Endometrial microvascular endothelial cells (primary cell): ENCODE results near the gene DYRK1A. TPM values are rescaled to one million over a fixed set of nuclear protein-coding genes. Genes with fewer than 3 reads are reported as not detected.
"Not testable (repeated sequence)": the region's sequence is repeated elsewhere in the genome, so short reads cannot be mapped to it uniquely, and the experiment has no call there.

Experiments
- in situ Hi-C: cut with HindIII; loops from 2 replicates; pipeline ENCODE4 v1.10.0; 2017; ENCODE audit warnings: low sequenced_read_pairs, low pct_unique_long_range_greater_than_20kb; ENCODE audit errors: inconsistent ontology term
- total RNA-seq: library from RNA; depleted of rRNA; stranded (reverse); fragments of >200 nt; gene quantifications from one replicate; pipeline ENCODE4 v1.2.3, GENCODE V29; 2015; ENCODE audit errors: inconsistent ontology term

DYRK1A gene
- total RNA-seq, 1 donor from 2014 or later = 36.7 TPM

DNA sequence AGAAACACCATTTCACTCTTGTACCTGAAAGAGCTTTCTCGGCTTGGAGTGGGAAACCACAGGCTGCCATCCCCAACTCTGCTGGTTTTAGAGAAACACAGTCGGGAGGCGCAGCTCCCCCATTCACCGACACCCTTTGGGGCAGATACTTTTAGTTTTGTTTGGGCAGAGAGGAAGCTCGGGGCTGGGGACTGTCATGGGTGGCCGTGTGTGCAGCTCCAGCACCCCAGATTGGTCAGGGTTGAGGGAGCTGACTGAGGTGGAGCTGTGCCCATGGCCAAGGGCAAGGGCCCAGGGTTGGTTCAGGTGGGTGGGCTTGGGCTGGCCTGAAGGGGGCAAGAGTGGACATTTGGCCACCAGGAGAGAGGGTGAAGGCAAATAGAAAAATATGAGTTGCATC lies 163.1 kb downstream of the DYRK1A start:
- in situ Hi-C loops = no loop called here

DNA sequence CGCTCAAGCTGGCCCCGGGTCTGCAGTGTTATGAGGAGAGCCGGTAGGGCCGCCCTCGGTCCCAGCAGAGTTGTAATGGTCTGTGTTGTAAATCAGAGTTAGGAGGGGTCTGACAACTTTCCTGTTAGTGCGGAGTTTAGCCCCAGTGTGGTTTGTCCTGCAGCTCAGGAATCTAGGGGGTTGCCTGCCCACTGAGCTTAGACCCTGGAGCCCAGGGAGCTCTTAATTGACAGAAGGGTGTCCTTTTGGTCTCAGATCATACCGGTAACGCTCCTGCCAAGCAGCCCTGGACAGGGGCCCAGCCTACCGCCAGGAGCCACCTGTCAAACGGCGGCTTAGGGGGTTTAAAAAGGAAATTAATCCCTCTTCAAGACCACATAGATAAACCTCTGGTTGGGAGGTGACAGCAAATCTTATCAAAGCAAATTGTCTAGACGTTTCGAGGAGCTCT lies 164.4 kb downstream of the DYRK1A start:
- in situ Hi-C loops = no loop called here

DNA sequence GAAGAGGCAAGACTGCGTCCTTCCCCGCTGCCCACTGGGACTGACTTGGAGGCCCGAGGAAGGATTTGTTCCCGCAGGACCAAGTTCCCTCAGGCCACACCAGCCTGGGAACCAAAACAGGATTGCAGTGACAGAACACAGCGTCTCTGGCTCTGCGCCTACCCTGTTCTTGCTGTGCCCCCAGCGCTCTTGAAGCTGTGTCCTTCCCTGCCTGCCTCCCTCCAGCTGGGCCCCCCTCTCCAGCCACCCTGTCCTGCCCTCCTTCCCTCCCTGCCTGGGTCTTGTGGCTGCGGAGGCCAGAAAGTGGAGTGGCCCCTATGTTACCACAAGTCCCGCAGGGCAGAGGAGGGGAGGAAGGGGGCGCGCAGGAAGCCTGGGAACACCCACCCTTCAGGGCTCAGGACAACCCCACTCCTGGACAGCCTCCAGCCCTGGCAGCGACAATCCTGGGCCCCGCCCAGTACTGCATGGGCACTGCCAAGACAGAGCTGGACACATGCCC lies 164.9 kb downstream of the DYRK1A start:
- in situ Hi-C loops = no loop called here

DNA sequence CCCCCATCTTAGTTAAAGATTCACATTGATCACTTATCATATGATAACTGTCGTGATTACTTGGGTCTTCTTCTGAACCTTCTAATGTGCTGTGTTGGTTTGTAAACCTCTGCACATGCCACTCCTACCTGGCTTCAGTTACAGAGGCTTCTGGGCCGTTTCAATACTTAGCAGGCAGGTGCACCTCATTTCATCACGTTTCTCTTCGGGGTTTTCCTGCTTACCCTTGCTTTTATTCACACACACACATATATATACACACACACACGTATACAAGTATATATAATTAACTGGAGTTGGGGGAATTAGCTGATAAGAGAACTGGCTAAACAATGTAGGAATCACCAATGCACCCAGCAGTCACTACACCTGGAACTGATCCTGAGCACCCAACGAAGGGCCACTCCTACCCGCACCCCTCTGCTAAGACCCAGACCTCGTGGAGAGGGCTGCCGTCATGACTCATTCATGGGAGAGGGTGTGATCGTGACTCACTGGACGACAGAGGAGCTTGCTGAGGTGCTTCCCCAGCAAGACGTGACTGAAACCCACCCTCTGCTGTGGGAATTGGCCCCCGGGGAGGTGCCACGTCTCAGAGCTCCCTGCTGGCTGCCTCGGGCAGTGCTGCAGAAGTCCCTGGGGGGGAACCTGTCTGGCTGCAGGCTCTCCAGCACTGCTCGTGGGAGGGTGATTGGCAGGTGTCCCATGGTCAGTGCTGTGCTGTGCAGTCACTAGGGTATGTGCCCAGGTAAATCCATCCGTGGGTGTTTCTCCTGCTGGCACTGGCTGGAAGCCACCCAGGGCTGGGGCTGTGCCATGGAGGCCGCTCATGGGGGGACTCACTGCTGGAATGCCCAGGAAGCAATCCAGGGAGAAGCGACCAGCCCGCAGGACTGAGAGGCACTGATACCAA lies 166.6 kb downstream of the DYRK1A start:
- in situ Hi-C loops = no loop called here

DNA sequence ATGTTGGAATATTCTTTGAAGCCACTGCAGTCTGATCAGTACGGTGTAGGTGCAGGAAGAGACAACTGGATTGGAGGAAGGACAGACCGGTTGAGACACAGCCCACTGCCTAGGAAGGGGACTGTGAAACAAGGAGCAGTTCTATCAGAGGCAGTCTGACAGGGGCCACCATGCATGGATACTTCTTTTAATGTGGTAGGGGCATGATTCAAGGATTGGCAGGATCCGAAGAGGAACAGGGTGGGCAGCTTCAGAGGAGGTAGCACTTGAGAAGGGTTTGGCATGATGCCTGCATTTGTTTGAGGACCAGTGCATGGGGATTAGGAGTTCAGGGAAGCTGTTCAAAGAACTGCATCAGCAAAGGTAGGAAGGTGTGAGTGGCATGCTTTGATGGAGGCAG lies 167.9 kb downstream of the DYRK1A start:
- in situ Hi-C loops = no loop called here

DNA sequence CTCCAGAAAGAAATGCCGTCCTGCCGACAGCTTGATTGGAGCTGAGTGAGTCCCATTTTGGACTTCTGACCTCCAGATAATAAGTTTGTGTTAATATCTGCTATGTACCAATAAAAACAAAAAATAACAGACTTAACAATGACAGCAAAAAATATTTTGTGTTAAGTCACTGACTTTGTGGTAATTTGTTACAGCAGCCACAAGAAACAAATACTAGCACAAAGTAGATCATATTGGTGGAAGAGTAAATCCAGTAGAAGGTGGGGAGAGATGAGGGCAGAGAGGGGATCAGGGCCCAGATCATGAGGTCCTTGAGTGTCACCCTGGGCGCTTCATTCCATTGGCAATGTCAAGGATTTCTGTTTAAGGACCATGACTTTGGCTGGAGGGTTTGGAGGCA lies 168.6 kb downstream of the DYRK1A start:
- in situ Hi-C loops = no loop called here

DNA sequence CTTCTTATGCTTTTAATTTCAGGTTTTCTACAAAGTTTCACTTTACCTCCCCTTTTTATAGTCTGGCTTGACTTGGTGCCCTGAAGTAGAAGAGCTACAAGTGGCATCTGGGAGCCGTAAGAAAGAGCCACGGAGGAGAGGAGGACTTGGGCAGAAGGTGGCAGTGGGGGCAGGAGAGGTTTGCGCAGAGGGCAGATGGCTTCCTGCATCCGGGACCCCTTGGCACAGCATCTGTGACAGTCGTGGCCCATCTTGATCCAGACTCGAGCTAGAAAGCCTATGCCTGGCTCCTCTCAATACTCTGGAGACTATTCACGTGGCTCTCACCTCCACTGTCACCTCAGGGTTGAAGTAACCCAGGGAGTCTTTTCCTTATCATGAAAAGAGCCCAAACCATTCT lies 169.1 kb downstream of the DYRK1A start:
- in situ Hi-C loops = no loop called here

DNA sequence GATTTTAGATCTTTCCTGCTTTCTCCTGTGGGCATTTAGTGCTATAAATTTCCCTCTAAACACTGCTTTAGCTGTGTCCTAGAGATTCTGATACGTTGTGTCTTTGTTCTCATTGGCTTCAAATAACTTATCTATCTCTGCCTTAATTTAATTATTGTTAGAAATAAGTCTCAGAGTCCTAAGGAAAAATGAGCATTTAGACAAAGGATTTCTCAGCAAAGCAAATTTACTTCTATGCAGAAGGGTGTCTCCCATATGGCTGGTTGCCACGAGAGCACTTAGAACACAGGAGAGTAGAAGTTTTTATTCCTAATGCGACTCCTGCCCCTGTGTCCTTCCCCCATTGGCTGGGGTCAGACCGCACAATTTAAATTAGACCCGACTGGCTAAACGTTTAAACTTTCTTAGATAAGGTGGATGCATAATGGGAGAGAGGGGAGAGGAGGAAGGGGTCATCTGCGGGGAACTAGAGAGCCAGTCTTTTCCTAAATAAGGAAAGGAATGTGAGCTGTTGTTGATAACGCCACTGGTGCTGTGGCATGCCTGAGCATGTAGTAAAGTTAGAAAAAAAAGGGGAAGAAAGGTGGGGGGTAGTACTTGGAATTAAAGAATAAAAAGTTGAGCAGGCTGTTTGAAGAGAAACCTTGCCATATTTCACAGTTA lies 170.2 kb downstream of the DYRK1A start:
- in situ Hi-C loops = no loop called here

DNA sequence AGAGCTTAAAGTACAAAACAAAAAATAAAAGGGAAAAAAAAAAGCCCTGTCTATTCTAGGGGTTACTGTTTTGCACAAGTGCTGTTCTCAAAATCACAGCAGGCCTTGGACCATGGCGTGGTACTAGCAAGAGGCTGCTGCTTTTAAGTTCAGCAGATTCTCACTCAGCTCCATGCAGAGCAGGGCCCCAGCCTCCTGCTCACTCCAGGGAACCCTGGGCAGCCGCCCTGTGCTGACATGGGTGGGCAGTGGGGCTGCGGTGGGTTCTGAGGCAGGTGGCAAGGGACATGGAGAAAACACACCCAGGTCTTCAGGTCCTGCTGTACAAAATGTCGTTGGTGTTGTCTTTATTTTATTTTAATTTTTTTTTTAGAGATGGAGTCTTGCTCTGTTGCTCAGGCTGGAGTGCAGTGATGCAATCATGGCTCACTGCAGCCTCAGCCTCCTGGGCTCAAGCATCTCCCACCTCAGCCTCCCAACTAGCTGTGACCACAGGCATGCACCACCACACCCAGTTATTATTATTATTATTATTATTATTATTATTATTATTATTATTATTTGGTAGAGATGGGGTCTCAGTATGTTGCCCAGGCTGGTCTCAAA lies 170.9 kb downstream of the DYRK1A start:
- in situ Hi-C loops = no loop called here

DNA sequence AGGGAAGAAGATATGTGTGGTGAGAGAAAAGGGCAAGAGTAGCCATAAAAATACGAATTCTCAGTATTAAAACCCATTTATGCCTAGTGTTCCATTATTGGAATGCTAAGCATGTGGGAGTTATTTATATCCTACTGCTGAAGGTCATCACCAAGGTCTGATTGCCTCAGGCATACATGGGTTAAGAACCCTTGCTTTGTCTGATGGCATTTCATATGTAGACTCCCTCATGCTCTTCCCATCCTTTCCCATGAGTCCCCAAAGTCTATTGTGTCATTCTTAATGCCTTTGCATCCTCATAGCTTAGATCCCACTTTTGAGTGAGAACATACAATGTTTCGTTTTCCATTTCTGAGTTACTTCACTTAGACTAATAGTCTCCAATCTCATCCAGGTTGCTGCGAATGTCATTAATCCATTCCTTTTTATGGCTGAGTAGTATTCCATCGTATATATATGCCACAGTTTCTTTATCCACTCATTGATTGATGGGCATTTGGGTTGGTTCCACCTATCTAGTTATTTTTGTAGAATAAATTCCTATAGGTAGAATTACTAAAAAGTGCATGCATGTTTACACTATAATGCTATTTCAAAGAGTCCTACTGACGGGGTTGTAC lies 172.5 kb downstream of the DYRK1A start:
- in situ Hi-C loops = no loop called here

DNA sequence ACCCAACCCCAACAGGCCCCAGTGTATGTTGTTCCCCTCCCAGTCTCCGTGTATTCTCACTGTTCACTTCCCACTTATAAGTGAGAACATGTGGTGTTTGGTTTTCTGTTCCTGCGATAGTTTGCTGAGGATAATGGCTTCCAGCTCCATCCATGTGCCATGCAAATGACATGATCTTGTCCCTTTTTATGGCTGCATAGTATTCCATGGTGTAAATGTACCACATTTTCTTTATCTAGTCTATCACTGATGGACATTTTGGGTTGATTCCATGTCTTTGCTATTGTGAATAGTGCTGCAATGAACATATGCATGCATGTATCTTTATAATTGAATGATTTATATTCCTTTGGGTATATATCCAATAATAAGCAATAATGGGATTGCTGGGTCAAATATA lies 174.6 kb downstream of the DYRK1A start:
- in situ Hi-C loops = not testable (repeated sequence)

DNA sequence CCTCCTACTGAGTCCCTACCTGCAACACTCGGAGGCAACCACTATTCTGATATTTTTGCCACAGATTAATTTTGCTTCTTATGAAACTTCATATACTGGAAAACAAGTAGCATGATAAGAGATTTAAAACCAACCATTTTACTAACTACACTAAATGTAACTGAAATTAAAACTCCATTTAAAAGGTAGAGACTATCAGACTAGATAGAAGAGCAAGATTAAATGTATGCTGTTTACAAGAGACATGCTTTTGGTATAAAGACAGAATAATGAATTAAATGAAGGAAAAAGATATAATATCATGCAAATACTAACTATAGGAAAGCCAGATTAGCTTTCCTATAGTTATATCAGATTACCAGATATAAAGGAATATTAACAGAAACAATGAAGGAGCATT lies 175.9 kb downstream of the DYRK1A start:
- in situ Hi-C loops = no loop called here

DNA sequence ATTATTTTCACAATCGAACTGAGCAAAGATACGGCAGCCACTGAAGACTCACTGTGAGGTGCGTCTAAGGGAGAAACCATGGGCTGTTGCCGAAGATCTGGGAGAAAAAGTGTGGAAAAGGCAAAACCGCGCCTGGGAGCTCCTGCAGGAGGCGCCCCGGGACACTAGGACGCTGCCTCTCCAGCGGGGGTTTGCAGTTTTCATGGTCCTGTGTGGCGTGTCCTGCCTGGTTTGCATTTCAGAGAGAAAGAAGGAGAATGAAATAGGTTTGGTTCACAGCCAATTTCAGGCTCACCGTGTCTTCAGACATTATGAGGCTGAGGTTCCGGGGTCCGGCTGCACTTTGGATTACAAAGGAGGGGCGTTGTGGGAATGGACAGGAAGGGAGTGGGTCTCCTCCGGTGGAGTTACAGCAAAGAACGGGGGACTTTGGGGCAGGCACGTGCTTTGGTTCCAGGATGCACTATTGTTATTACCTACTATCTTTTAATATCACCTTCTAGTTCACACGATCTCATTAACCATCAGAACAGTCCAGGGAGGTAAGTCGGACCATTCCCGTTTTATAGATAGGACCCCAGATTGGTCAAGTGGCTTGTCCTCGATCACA lies 179.8 kb downstream of the DYRK1A start:
- in situ Hi-C loops = no loop called here

DNA sequence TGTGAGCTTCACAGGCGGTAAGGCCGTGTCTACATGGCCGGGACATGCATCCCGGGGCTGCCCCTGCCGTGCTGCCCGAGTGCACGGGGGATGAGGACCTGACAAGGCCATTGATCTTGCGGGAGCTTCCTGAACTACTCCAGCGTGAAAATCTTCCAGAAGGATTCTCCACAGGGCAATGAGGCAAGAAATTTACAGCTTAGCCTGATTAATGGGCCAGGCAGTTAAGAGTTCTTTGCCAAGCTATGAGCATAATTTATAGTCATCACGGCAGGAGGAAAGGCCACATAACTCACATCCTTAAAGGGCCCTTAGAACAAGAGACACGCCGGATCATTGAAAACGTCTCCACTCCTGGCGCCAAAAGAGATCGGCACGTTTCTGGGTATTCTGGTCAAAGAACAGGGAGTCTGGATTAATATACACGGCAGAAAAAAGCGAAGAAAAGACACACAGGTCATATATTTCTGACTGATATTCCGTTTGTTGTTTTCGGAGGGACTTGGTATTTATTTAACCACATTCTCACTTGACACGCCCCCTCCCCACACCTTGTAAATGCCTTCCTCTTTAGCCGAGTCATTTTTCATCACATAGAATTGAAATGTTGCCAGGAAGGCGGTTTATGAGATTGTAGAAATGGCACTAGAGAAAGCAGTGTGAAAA lies 180.5 kb downstream of the DYRK1A start:
- in situ Hi-C loops = no loop called here

DNA sequence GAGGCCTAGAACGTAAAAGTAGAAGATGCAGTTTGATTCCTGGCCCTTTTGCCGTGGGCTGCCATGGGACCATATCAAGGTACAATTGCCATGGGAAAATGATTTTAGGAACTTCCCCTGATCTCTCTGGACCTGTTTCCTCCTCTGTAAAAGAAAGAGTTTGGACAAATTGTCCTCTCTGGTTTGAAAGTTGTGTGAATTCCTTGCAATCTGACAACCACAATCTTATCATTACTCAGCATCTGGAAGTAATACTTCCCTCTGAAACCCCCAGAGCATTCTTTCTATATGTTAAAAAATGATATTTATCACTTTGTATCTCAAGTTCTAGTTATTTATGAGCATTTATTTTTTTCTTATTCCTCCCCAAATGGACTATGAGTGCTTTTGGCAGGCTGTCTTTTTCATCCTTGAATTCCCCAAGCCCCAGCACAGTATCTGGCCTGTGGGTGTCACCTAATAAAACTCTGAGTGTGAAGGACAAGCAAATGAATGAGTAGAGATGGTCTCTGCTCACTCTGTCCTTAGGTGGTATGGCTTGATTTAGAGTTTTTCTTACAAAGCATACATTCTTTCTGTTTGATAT lies 181.1 kb downstream of the DYRK1A start:
- in situ Hi-C loops = no loop called here

DNA sequence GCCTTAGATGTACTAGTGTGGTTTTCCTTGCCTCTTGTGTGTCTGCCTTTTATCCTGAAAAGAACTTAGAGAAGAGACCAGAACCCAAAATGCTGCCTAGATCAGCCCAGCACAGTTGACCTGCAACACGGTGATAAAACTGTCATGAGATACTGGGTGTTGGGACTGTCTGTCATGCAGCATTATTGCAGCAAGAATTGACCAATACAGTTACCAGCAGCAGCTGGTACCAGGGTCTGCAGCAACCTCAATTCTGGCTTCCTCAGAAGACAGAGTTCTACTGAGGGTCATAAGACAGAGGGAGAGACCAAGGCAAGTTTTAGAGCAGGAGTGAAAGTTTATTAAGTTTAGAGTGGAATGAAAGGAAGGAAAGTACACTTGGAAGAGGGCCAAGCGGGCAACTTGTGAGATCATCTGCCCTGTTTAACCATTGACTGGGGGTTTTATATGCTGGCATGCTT lies 182.0 kb downstream of the DYRK1A start:
- in situ Hi-C loops = no loop called here

DNA sequence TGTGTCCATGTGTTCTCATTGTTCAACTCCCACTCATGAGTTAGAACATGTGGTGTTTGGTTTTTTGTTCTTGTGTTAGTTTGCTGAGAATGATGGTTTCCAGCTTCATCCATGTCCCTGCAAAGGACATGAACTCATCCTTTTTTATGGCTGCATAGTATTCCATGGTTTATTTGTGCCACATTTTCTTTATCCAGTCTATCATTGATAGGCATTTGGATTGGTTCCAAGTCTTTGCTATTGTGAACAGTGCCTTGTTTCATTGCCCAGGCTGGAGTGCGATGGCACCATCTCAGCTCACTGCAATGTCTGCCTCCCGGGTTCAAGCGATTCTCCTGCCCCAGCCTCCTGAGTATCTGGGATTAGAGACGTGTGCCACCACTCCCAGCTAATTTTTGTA lies 183.2 kb downstream of the DYRK1A start:
- in situ Hi-C loops = not testable (repeated sequence)

DNA sequence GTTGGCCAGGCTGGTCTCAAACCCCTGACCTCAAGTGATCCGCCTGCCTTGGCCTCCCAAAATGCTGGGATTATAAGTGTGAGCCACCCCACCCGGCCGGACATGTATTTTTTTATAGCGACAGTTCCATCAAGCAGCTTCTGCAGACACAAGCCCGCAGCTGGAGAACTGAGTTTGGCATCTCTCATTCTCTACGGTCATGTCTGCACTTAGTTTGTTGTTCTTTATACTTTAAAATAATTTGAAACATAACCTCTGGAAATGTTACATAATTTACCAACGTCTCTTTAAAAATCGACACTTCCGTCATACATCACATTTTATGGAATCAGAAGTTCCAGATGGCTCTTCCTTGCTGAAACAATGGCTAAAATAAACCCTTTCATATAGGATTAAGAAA lies 183.6 kb downstream of the DYRK1A start:
- in situ Hi-C loops = no loop called here
